Putamen (tissue), 1 donor: ENCODE results near the gene CD300C.
"Not testable (repeated sequence)": the region's sequence is repeated elsewhere in the genome, so short reads cannot be mapped to it uniquely, and the experiment has no call there.

Experiments
- DNase-seq: peaks from one replicate; pipeline ENCODE4 v3.0.0-alpha.2; 2016; ENCODE audit warnings: low spot score

The CD300C gene

DNA sequence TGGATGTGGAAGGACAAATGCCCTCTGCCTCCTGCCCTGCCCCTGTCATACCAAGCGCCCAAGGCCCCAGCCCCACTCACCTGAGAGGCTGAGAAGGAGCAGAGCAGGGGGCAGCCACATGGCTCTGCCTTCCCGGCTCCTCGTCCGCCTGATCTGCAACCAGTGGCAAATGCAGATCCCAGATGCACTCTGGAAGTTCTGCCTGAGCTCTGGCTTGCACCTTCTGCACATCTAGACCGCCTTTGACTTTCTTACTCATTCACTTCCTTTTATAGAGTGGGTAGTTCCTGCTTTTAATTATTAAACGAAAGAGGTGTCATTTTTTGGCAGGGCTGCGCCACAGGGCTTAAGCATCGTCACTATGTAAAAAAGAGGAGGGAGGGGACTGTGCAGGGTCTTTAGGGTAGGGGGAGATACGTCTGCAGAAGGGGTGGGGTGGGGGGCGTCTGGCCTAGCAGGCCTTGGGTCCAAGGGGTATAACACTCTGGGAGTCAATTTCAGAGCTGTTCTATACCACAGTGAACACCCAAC is 14.6 kb downstream of the CD300C start, which contains the start of gene CD300LB:
Gene CD300LB (minus strand): TSS at position 245 of the 531 bp plus-strand sequence. CDS start 125 bp downstream, at position 120.
- no peak for DNase-seq

DNA sequence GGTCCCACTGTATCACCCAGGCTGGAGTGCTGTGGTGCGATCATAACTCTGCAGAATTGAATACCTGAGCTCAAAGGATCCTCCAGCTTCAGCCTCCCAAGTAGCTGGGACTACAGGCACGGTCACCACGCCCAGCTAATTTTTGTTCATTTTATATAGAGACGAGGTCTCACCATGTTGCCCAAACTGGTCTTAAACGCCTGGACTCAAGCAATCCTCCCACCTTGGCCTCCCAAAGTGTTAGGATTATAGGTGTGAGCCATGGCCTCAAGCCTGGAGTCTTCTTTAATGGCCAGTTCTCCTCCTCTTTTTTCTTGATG is 15.1 kb downstream of the CD300C start:
- DNase-seq = no peak

DNA sequence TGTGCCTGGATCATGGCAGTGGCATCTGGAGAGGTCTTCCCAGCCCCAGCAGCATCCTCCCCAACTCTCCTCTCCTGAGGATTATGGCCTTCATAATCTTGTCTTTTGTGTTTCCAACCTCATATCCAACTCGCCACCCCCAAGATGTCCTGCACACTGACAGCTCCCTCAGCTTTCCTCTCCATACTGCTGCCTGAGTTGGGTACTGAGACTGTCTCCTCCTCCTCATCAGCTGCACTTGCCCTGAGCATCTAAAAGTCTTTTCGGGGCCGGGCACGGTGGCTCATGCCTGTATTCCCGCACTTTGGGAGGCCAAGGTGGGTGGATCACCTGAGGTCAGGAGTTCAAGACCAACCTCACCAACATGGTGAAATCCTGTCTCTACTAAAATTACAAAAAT is 16.7 kb downstream of the CD300C start:
- no peak for DNase-seq

DNA sequence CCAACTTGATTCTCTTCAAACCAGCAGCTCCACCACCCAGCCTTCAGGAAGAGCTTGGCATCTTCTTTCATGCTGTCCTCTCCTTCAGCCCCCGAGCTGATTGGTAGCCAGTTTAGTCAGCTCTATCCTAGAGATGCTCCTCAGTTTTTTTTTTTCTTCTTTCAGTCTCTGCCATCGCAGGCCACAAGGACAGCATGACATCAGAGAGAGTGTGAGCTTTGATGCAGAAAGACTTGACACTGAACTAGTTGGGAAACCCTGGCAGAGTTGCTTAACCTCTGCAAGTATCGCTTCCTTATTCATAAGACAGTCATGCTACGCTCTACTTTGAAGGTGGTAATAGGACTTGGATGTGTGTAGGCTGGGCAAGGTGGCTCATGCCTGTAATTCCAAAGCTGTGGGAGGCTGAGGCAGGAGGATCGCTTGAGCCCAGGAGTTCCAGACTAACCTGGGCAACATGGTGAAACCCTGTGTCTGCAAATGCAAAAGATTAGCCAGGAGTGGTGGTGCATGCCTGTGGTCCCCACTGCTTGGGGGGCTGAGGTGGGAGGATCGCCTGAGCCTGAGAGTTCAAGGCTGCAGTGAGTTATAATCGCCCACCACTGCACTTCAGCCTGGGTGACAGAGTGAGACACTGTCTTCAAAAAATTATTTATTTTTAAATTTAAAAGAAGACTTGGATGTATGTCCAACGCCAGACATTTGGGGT is 17.3 kb downstream of the CD300C start:
- peak; percentile 27 for DNase-seq

DNA sequence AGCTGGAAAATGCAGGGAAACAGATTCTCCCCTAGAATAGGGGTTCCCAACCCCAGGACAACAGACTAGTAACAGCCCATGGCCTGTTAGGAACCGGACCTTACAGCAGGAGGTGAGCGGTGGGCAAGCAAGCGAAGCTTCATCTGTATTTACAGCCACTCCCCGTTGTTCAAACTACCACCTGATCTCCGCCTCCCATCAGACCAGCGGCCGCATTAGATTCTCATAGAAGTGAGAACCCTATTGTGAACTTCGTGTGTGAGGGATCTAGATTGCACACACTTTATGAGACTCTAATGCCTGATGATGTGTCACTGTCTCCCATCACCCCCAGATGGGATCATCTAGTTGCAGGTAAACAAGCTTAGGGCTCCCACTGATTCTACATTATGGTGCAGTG is 18.2 kb downstream of the CD300C start:
- DNase-seq = no peak

DNA sequence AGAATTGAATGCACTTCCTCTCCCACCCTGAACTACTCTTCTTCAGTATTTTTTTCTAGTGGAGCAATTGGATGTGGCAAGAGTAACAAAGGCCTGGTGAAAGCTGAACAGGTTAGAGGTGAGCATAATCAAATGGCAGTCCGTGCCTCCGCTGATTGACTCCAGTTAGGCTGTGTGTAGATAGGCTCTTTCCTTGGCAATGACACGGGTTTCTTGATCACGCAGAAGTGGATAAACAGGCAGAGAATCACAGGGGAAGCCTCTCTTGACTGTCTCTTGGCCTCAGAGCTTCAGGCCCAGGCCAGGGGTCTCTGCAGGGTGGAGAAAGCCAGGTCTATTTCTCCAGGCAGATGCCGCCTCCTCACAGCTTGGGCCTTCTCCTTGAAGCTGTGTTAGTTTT is 18.8 kb downstream of the CD300C start:
- no peak for DNase-seq

DNA sequence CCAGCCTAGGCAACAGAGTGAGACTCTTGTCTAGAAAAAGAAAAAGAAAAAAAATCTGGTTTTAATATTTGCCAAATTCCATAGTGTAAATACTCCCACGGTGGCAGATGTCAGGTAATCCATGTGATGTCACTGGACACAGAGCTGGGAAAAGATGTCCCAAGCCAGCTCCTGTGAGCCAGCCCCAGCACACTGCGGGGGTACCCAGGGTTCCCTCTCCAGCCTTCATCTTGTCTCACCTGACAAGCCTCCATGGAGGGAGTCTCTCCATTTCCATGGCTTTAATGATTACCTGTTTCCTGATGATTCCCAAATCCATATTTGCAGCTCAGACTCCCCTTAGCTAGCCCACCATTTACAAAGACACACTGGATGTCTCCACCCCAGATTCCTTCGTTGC is 19.2 kb downstream of the CD300C start:
- DNase-seq = no peak

DNA sequence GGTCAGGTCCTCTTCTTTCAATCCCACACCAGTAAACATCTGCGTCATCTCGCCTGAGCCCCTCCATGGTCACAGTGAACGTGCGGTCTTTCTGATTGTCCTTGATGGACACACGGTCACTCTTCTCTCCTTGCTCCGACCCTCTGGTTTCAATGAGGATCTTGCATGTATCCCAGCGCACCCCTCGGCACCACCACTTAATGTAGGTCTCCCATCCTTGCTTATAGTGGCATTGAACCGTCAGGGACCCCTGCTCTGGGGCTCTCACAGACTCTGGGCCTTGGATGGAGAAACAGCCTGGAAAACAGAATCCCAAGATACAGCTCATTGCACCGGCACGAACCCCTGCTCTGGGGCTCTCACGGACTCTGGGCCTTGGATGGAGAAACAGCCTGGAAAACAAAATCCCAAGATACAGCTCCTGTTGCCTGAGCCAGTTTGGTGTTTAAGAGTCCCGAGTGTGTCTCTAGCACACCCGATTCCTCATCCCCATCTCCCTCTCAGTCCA is 20.1 kb downstream of the CD300C start:
- no peak for DNase-seq

DNA sequence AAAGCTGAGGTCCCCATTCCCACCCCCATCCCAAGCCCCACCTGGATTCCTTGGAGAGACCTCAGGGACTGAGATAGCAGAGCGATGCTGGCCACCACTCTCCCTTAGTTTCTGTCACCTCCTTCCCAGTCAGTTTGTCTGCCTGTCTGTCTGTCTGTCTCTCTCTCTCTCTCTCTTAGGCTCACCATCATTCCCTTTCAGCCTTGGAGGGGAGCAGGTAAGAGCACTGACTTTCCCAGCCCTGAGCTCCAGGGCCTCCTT is 20.5 kb downstream of the CD300C start:
- DNase-seq = no peak

DNA sequence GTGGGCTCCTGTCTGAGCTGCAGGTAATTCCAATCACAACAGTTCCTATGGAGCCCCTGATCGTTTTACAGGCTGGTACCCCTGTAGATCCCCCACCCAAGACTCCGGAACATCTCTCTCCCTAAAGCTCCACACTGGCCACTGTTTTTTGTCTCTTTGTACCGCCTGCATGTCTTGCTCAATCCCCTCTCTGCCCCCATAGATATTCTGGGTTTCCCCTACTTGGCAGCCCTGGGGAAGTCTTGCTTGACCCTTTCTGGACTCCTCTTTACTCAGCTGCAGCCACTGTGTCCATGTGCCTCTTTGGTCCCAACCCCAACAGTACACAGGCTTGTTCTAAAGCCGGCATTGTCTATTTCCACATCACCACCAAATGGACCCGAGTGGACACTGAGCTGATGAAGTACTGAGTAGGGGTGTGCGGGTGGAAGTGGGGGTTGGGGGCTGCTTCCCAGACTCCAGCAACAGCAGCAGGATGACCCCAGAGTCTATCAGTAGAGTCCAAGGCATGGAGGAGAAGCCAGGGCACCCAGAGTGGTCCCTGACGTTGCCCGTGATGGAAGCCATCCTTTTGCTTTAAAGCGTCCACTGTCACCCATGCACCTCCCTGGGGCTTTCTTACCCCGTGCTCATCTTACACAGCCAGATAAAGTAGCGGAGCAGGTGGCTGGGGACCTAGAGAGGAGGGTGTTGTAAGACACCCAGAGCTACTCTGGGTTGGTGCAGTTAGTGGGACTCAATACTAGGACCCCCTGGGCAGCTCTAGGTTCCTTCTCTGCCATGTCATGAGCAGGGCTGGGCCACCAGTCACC is 21.1 kb downstream of the CD300C start:
- DNase-seq = no peak

DNA sequence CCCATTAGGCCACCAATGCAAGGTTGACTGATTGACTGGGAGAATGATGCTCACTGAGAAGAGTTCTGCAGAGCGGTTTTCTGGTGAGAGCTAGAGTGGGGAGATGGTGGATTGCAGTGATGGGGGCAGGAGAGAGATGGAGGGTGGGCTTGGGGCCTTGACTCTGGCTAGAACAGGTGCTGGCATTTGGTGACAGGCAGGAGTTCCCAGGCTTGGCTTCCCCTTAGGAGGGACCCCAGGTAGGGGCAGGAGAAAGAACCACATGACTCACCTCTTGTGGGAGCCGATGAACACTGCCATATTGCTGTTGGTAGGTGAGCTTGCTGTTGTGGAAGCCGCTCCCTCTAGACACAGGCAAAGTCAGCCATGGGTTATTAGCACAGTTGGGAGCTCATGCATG is 22.6 kb downstream of the CD300C start:
- no peak for DNase-seq

DNA sequence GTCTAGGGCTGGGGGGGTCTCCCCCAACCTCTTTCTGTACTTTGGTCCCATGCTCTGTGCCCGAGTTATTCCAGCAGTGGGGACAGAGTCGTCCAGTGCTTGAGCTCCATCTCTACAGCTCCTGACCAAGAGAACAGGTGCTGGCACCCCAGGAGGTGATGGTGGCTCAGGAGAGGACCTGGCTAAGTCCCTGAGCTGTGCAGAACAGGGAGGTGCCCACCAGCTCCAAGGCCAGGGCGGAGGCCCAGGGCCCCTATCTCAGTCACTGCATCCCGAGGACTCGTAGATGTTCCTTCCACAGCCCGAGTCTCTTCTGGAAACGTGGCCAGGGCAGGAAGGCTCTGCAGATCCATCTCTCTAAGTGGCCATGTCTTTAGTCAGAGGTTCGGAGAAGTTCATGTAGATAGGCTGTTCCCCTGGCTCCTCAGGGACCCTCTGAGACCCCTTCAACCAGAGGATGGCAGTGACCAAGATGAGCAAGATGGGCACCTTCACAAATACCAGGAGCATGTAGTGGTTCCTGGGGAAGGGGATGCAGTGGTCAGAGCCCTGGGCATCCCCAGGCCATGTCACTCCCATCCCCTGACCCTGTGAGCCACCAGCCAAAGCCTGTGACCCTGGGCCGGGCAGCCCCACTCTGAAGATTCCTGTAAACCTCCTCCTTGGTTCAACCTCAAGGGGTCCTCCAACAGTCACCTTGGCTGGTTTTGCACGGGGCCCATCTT is 23.4 kb downstream of the CD300C start:
- DNase-seq = no peak

DNA sequence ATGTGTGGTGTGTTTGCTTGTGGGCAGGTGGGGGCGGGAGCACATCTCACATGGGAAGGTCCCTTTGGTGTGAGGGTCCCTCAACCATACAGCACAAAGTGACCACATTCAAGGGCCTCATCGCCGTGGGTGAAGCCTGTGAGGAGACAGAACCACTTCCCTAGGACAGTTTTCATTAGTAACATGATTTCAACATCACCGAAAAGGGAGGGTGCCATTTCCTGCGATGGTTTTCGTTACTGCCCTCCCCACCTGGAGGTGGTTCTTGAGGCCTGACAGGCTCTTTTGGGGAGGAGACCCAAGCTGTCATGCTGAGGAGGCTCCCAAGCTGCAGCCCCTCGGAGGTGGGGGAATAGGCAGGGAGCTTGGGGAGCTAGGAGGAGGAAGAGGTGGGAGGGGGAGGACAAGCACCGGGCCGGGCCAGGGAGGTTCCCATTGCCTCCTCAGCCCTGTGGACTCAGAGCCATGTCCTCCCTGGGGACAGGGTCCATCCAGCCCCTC is 24.2 kb downstream of the CD300C start:
- DNase-seq = peak; percentile 7

DNA sequence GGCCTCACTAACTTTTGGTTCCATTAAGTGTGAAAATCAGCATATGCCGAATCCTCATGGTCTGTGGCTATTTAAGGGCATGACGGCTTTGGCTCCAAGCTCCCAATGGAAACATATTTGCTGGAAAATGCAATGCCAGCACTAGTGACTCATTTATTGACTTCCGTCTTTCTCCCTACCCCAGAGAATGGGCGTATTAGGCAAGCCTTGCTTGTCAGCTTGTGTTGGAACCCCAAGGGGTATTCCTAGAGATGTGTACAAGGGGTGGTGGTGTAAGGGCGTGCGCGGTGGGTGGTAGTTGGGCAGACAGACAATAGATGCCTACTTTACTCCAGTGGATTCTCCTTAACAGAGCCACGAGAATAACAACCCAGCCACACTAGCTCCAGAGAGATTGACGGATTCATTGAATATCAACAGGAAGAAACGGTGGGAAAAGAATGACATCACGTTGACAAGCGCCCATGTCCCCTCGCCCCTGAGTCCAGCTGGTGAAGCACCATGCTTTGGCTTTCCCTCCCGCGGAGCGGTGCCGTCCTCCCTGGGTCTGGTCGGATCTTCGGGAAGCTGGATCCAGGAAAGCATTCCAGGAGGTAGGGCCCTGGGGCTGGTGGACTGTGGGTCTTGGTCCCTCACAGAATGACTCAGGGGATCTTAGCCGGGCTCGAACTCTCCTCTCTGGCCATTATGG is 25.0 kb downstream of the CD300C start:
- no peak for DNase-seq

DNA sequence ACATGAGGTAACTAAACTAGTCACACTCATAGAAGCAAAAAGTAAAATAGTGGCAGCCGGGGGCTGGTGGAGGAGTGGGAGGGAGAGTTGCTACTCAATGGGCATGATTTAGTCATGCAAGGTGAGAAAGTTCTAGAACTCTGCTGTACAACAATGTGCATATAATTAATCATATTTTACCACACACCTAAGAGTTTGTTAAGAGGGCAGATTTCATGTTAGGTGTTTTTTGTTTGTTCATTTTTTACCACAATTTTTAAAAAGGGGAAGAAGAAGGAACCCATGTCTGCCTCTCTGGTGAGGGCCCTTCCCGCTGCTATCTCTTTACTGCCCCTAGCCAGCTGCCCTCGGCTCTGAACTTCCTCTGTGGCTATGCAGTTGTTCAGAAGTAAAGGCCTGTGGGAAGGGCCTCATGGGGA is 25.9 kb downstream of the CD300C start:
- no peak for DNase-seq

DNA sequence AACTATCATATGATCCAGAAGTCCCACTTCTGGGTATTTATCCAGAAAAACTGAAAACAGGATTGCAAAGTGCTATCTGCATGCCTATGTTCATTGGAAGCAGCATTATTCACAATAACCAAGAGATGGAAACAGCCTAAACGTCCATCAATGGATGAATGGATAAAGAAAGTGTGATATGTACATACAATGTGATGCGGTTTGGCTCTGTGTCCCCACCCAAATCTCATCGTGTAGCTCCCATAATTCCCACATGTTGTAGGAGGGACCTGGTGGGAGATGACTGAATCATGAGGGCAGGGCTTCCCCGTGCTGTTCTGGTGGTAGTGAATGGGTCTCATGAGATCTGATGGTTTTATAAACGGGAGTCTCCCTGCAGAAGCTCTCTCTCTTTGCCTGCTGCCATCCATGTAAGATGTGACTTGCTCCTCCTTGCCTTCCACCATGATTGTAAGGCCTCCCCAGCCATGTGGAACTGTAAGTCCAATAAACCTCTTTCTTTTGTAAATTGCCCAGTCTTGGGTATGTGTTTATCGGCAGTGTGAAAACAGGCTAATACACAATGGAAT is 27.4 kb downstream of the CD300C start:
- DNase-seq = not testable (repeated sequence)

DNA sequence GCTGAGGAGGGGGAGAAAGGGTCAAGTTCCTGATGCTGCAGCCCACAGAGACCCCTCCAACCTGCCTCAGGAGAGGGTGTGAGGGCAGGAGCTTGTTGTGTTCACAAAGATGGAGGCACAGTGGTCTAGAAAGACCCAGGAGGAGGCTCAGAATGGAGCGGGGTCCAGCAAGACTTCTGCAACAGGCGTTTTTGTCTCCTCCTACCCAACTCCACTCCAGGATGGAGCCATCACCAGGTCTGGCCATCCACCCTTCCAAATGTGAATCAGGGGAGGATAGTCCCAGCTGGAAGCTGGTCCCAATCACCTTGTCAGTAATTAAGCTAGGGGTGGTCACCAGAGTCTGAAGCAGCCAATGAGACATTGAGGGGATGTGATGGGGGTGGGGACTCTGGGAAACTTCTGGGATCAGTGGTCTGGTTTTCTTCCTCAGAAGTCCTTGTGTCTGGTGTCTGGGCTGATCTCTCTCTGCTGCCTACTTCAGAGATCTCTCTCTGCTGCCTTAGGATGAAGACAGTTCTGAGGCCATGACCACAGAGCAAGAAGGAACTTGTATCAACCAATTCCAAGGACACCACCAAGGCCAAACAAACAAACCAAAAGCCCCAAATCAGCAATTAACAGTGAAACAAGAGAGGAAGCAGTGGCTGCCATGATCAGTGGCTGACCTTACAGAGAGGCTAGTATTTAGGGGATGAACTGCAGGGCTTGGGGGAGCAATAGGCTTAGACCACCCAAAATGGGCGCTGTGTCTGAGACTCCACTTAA is 29.2 kb downstream of the CD300C start:
- DNase-seq = no peak

DNA sequence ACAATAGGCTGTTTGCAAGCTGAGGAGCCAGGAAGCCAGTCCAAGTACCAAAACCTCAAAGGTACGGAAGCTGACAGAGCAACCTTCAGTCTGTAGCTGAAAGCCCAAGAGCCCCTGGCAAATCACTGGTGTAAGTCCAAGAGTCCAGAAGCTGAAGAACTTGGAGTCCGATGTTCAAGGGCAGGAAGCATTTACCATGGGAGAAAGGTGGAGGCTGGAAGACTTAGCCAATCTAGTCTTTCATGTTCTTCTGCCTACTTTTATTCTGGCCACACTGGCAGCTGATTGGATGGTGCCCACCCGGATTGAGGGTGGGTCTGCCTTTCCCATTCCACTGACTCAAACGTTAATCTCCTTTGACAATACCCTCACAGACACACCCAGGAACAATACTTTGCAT is 30.0 kb downstream of the CD300C start:
- no peak for DNase-seq

DNA sequence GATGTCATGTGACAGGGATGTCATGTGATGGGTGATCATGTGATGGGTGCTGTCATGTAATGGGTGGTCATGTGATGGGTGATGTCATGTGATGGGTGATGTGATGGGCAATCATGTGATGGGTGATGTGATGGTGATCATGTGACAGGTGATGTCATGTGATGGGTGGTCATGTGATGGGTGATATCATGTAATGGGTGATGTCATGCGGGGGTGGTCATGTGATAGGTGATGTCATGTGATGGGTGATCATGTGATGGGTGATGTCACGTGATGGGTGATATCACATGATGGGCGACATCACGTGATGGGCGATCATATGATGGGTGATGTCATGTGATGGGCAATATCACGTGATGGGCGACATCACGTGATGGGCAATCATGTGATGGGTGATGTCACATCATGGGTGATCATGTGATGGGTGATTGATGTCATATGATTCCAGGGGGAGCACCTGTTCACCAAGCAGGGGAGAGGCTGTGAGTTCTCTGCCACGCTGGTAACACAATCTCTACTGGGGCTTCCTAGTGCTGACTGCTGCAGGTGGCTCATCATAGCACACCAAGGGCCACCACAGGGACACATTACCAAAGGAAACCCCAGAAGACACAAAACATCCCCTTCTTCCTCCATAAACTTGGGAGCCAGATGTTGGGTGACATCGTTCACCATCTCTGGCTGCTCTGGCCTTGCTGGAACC is 31.1 kb downstream of the CD300C start:
- no peak for DNase-seq

DNA sequence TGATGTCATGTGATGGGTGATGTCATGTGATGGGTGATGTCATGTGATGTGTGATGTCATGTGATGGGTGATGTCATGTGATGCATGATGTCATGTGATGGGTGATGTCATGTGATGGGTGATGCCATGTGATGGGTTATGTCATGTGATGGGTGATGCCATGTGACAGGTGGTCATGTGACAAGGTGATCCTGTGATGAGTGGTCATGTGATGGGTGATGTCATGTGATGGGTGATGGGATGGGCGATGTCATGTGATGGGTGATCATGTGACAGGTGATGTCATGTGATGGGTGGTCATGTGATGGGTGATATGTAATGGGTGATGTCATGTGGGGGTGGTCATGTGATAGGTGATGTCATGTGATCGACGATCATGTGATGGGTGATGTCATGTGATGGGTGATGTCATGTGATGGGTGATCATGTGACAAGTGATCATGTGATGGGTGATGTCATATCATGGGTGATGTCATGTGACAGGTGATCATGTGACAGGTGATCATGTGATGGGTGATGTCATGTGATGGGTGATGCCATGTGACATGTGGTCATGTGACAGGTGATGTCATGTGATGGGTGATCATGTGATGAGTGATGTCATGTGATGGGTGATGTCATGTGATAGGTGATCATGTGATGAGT is 31.8 kb downstream of the CD300C start:
- no peak for DNase-seq
